Fibroblast of mammary gland (primary cell): ENCODE measurements around the gene EPHB2.

Experiments used
- DNase-seq: peaks from one replicate; pipeline ENCODE4 v3.0.0-alpha.2; 2010; ENCODE audit warnings: low read depth
- H3K4me3 ChIP-seq: 2 replicates; pipeline ENCODE4 v1.5.1; 2011; ENCODE audit warnings: low read depth, mild to moderate bottlenecking, low read length, moderate library complexity; ENCODE audit not compliant: control insufficient read depth
- CTCF ChIP-seq: conservative IDR thresholded peaks from 2 replicates; pipeline ENCODE4 v1.5.1; 2011; ENCODE audit warnings: low read depth, low read length, inconsistent platforms; ENCODE audit not compliant: control insufficient read depth, insufficient read depth

The EPHB2 gene

DNA sequence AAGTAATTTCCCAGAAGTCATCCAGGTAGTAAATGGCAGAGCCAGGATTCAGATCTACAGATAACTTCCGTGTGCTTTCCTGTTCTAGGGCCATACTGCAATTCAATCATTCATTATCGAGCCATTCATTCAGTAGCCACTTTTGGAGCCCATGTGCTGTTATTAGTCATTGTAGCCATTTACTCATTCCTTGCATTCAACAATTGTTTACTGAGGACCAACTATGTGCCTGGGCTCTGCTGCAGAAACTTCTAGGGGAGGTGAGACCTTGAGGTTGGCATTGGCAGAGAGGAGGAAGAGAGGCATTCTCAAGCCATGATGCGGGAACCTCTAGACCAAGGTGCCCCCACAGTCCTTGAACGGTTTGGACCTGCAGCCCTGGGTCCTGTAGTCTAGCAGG, 27.9 kb downstream of the EPHB2 start:
- peak; percentile 42 for DNase-seq
- H3K4me3 ChIP-seq = no peak overlapping the region
- no peak for TF ChIP-seq CTCF

DNA sequence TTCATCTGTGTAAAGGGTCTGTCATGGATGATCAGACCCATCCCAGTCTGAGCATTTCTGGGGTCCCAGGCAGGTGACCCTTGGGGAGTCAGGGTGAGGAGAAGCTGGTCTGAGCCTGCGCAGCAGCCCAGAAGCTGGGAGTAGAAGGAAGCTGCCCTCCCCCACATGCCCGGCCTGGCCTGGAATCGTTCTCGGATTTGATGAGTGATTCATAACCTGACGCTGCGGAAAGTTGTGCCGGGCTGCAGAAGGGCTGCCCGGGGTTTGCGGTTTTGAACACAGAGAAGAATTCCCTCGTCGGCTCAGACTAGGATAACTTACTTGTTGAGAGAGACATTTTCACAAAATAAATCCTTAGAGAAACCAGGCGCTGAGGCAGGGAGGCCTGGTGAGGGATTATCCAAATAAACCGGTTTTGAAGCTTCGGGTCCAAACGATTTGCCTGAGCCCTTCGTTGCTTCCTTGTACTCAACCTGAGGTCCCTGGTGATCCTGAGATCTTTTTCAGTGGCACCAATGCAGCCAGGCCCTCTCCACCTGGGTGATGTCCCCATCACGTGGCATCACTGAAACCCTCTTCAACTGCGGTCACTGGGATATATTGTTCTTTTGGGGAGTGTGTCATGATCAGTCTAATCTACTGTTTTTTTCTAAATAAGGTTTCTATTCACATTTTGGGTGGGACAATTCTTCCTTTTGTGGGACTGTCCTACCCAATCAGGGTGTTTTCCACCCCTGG, 29.2 kb downstream of the EPHB2 start:
- no peak for TF ChIP-seq CTCF
- no peak overlapping the region for H3K4me3 ChIP-seq
- peak; percentile 90 for DNase-seq

GRCh38 chr1:22741118-22741517, 30.5 kb downstream of the EPHB2 start:
- H3K4me3 ChIP-seq = no peak overlapping the region
- no peak for TF ChIP-seq CTCF
- DNase-seq = no peak

DNA sequence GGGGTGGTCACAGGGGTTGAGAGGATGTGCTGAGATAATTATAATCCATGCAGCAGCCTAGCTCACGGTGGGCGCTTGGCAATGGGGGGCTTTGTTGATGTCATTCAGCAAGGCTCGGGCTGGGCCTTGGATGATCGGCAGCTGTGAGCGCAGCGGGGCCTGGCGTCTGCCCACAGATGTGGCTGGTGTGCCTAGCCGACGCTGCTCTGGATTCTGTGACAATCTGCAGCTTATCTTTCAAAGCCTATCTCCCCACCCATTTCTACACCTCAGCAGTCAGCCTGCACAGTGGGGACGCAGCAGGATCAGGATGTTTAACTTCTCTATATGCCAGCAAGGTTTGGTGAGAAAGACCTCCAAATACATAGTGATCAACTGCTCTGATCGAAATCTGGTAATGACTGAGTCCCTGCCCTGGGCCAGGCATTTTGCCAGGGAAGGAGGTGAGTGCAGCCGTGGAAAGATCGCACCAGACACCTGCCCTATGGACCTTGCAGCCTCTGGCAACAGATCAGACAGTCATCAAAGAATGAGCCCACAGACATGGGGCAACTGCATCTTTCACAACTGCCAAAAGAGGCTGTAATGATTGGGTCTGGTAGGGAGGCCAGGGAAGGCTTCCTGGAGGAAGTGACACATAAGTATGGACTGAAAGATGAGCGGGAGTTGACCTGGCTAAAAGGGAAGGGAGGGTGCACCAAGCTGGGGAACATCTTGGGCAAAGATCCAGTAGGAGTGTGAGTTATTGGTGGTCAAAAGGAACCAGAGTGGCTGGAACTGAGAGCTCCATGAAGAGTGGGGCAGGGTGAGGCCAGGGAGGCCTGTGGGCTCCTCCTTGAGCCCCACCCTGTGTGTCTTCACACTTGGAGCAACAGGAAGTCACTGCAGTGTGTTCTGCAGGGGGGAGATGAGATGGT, 35.3 kb downstream of the EPHB2 start:
- H3K4me3 ChIP-seq = no peak overlapping the region
- no peak for TF ChIP-seq CTCF
- DNase-seq = peak; percentile 86

DNA sequence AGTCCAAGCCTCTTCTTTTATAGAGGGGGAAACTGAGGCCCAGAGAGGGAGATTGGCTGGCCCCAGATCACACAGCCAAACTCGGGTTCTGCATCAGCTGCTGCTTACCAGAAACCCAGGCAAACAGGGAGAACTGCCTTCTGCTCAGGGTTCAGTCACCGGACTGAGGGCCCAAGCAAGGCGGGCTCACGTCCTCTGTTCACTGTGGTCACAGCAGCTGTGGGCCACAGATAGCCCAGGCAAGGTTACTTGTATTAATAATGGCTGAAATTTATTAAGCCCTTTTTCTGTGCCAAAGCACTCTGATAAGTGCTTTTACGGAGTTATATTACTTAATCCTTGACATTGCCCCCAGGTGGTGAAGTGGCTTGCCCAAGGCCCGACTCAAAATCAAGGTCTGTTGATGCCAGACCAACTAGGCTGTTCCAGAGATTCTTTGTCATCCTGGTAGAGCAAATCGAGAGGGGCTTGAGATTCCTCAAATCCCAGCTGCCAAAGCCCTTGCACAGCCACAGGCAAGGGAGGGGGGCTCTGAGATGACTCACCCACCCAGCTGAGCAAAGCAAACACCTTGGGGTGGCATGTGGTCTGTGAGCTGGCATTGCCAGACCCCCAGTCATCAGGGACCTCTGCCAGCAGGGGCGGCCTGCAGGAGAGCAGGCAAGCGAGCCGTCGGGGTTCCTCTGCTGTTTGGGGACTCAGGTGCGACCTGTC, 36.5 kb downstream of the EPHB2 start:
- TF ChIP-seq CTCF = no peak
- H3K4me3 ChIP-seq = no peak overlapping the region
- peak; percentile 73 for DNase-seq

DNA sequence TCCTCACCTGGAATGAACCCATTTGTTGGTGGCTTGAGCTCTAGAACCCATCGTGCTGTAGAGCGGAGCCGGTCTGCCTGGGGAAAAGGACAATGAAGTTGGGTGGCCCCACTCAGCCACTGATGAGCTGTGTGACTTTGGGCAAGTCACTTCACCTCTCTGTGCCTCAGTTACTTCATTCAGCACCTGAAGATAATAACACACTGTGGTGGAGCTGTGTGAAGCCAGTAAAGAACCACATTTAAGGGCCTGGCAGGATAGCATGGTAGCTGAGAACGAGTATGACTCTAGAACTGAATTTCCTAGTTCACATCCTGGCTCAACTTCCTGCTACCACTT, 37.1 kb downstream of the EPHB2 start:
- H3K4me3 ChIP-seq = no peak overlapping the region
- TF ChIP-seq CTCF = no peak
- no peak for DNase-seq
